Astrocyte (in vitro differentiated cells and primary cell): Measurements from ENCODE around the gene NCOA1.

ENCODE experiments used
- CTCF ChIP-seq: IDR thresholded peaks from 2 replicates; pipeline ENCODE4 v1.5.1; 2011; ENCODE audit warnings: low read depth, mild to moderate bottlenecking, inconsistent platforms, low read length, moderate library complexity; ENCODE audit not compliant: insufficient read depth
- EZH2 ChIP-seq: IDR thresholded peaks from 2 replicates; pipeline ENCODE4 v1.6.1; 2012; ENCODE audit warnings: mild to moderate bottlenecking, low read length, inconsistent platforms; ENCODE audit not compliant: insufficient read depth

- no peak for TF ChIP-seq CTCF
- TF ChIP-seq EZH2, result no peak
Observed at GRCh38 chr2:24725956-24726355, 234.9 kb downstream of the NCOA1 start.
